Testis (tissue), 2 donors: ENCODE results near the gene SEMA4B.

Experiments used
- POLR2A ChIP-seq: fragments of 450-650 bp; IDR thresholded peaks from one replicate; pipeline ENCODE4 v1.6.1; 2017; ENCODE audit warnings: antibody characterized with exemption, mild to moderate bottlenecking, moderate library complexity
- TF ChIP-seq, protein P1 (sequence below), 3 experiments: fragments of 450-650 bp in 2 of 3; fragments of 200-600 bp in 1 of 3; sonication (generic) in 1 of 3; IDR thresholded peaks; one replicate each; pipeline ENCODE4 v1.5.1; 2016 to 2019; ENCODE audit warnings: antibody characterized with exemption in 3 of 3, mild to moderate bottlenecking in 2 of 3, moderate library complexity in 1 of 3

DNA sequence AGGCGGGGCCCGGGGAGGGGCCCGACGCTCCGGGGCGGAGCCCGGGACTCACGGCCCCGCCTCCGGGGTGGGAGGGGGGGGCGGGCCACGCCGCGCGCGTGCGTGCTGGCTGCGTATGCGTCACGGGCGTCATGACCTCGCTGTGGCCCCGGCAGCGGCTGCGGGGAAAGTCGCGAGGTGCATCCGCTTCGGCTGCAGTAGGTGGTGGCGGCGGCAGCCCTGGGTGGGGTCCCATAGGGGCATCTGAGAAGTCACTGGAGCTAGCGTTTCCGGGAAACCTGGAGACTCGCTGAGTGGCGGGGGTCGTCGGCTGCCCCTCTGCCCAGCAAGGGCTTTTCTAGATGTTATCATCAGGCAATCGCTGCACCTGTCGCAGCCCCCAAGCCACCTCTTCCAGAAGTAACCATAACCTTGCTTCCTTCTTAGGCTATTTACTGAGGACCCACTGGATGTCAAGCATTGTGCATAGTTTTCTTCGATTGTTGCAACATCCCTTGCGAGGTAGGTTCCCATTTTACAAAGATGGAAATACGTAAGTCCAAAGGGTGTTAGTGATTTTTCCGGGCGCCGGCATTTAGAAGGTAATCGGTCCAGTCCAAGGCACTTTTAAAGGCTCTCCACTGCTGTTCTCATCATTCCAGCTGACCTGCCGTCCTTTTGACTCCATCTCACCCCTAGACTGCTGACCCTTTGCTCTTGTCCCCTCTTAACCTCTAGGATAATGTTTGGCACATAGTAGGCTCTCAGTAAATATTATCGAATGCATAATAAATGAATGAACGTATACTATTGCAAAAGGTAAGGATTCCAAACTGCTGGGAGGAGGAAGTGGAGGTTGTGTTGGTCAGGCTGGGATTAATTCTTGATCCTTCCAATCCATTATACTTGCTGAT is 33.2 kb downstream of the SEMA4B start, which contains the start of gene GDPGP1:
- TF ChIP-seq, protein P1, sequence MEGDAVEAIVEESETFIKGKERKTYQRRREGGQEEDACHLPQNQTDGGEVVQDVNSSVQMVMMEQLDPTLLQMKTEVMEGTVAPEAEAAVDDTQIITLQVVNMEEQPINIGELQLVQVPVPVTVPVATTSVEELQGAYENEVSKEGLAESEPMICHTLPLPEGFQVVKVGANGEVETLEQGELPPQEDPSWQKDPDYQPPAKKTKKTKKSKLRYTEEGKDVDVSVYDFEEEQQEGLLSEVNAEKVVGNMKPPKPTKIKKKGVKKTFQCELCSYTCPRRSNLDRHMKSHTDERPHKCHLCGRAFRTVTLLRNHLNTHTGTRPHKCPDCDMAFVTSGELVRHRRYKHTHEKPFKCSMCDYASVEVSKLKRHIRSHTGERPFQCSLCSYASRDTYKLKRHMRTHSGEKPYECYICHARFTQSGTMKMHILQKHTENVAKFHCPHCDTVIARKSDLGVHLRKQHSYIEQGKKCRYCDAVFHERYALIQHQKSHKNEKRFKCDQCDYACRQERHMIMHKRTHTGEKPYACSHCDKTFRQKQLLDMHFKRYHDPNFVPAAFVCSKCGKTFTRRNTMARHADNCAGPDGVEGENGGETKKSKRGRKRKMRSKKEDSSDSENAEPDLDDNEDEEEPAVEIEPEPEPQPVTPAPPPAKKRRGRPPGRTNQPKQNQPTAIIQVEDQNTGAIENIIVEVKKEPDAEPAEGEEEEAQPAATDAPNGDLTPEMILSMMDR (IDR thresholded peaks at IDR 0.05) = no peak
- no peak for TF ChIP-seq POLR2A
